ENCODE measurements around the gene GALNT7.
A peak's percentile ranks its signal among the peaks of the same experiment; 100 is the strongest.

GALNT7 gene

GRCh38 chr4:173151496-173151895 is 17.1 kb upstream of the GALNT7 start:
- Histone ChIP-seq H3K9ac (ENCODE audit: low read depth, low read length) (no peak overlapping the region), H3K4me1 (ENCODE audit: insufficient read depth, low read length) (no peaks in the 10 kb centered on the region), H3K9me3 (ENCODE audit: control insufficient read depth, insufficient read depth, low read length) (no peaks in the 10 kb centered on the region), H3K36me3 (ENCODE audit: insufficient read depth, low read length) (no peaks in the 10 kb centered on the region)

GRCh38 chr4:173152104-173152503 is 16.5 kb upstream of the GALNT7 start:
- Histone ChIP-seq H3K9ac (ENCODE audit: low read depth, low read length) (no peak overlapping the region), H3K36me3 (ENCODE audit: insufficient read depth, low read length) (no peaks in the 10 kb centered on the region), H3K9me3 (ENCODE audit: control insufficient read depth, insufficient read depth, low read length) (no peaks in the 10 kb centered on the region), H3K4me1 (ENCODE audit: insufficient read depth, low read length) (no peaks in the 10 kb centered on the region)

- Histone ChIP-seq H3K36me3 (ENCODE audit: insufficient read depth, low read length) (no peaks in the 10 kb centered on the region), H3K9me3 (ENCODE audit: control insufficient read depth, insufficient read depth, low read length) (no peaks in the 10 kb centered on the region), H3K9ac (ENCODE audit: low read depth, low read length) (no peak overlapping the region), H3K4me1 (ENCODE audit: insufficient read depth, low read length) (no peaks in the 10 kb centered on the region)
These were observed 15.2 kb upstream of the GALNT7 start for GRCh38 chr4:173153445-173153844.

GRCh38 chr4:173159791-173160190 is 8.8 kb upstream of the GALNT7 start:
- peaks cover 4% of the 10 kb centered on the region; the same call in 1 of the 2 replicates for H3K4me1 ChIP-seq (ENCODE audit: insufficient read depth, low read length)
- no peaks in the 10 kb centered on the region for H3K9me3 ChIP-seq (ENCODE audit: control insufficient read depth, insufficient read depth, low read length)
- no peaks in the 10 kb centered on the region for H3K36me3 ChIP-seq (ENCODE audit: insufficient read depth, low read length)
- H3K9ac ChIP-seq (ENCODE audit: low read depth, low read length), result no peak overlapping the region

GRCh38 chr4:173160871-173161270 is 7.7 kb upstream of the GALNT7 start:
- Histone ChIP-seq H3K9me3 (ENCODE audit: control insufficient read depth, insufficient read depth, low read length) (no peaks in the 10 kb centered on the region), H3K36me3 (ENCODE audit: insufficient read depth, low read length) (no peaks in the 10 kb centered on the region), H3K9ac (ENCODE audit: low read depth, low read length) (no peak overlapping the region), H3K4me1 (ENCODE audit: insufficient read depth, low read length) (peaks cover 4% of the 10 kb centered on the region; the same call in 1 of the 2 replicates)

- Histone ChIP-seq H3K36me3 (ENCODE audit: insufficient read depth, low read length) (no peaks in the 10 kb centered on the region), H3K9me3 (ENCODE audit: control insufficient read depth, insufficient read depth, low read length) (no peaks in the 10 kb centered on the region), H3K4me1 (ENCODE audit: insufficient read depth, low read length) (peaks cover 4% of the 10 kb centered on the region; the same call in 1 of the 2 replicates)
These were observed 7.3 kb upstream of the GALNT7 start for GRCh38 chr4:173161311-173161710.

GRCh38 chr4:173165706-173166105 is 2.9 kb upstream of the GALNT7 start:
- Histone ChIP-seq H3K9ac (ENCODE audit: low read depth, low read length) (no peak overlapping the region), H3K9me3 (ENCODE audit: control insufficient read depth, insufficient read depth, low read length) (no peaks in the 10 kb centered on the region), H3K36me3 (ENCODE audit: insufficient read depth, low read length) (no peaks in the 10 kb centered on the region), H3K4me1 (ENCODE audit: insufficient read depth, low read length) (peaks cover 3% of the 10 kb centered on the region; the same call in 1 of the 2 replicates)

More at GRCh38 chr4:173161311-173161710, 7.3 kb upstream of the GALNT7 start:
- no peak overlapping the region for H3K9ac ChIP-seq (ENCODE audit: low read depth, low read length)

- H3K4me1 ChIP-seq (ENCODE audit: insufficient read depth, low read length), result peaks cover 11% of the 10 kb centered on the region
- no peak overlapping the region for H3K9ac ChIP-seq (ENCODE audit: low read depth, low read length)
- no peaks in the 10 kb centered on the region for H3K9me3 ChIP-seq (ENCODE audit: control insufficient read depth, insufficient read depth, low read length)
- H3K36me3 ChIP-seq (ENCODE audit: insufficient read depth, low read length), result no peaks in the 10 kb centered on the region
These were observed 2.1 kb upstream of the GALNT7 start for GRCh38 chr4:173166491-173166890.

- Histone ChIP-seq H3K9ac (ENCODE audit: low read depth, low read length) (peak overlapping the region; percentile 58), H3K9me3 (ENCODE audit: control insufficient read depth, insufficient read depth, low read length) (no peaks in the 10 kb centered on the region), H3K36me3 (ENCODE audit: insufficient read depth, low read length) (no peaks in the 10 kb centered on the region), H3K4me1 (ENCODE audit: insufficient read depth, low read length) (peaks cover 24% of the 10 kb centered on the region)
These were observed 734 bp upstream of the GALNT7 start for GRCh38 chr4:173167758-173168395.

GRCh38 chr4:173169178-173169427 is 492 bp downstream of the GALNT7 start:
- H3K36me3 ChIP-seq (ENCODE audit: insufficient read depth, low read length), result no peaks in the 10 kb centered on the region
- H3K9me3 ChIP-seq (ENCODE audit: control insufficient read depth, insufficient read depth, low read length), result no peaks in the 10 kb centered on the region
- H3K4me1 ChIP-seq (ENCODE audit: insufficient read depth, low read length), result peaks cover 35% of the 10 kb centered on the region
- H3K9ac ChIP-seq (ENCODE audit: low read depth, low read length), result peak overlapping the region; percentile 58

GRCh38 chr4:173169428-173170181 is 994 bp downstream of the GALNT7 start:
- H3K4me1 ChIP-seq (ENCODE audit: insufficient read depth, low read length), result peaks cover 38% of the 10 kb centered on the region
- no peaks in the 10 kb centered on the region for H3K36me3 ChIP-seq (ENCODE audit: insufficient read depth, low read length)
- H3K9ac ChIP-seq (ENCODE audit: low read depth, low read length), result peak overlapping the region; percentile 58
- H3K9me3 ChIP-seq (ENCODE audit: control insufficient read depth, insufficient read depth, low read length), result no peaks in the 10 kb centered on the region

GRCh38 chr4:173170182-173170778 is 1.7 kb downstream of the GALNT7 start:
- peak overlapping the region; percentile 58 for H3K9ac ChIP-seq (ENCODE audit: low read depth, low read length)
- H3K36me3 ChIP-seq (ENCODE audit: insufficient read depth, low read length), result no peaks in the 10 kb centered on the region
- H3K4me1 ChIP-seq (ENCODE audit: insufficient read depth, low read length), result peaks cover 39% of the 10 kb centered on the region
- no peaks in the 10 kb centered on the region for H3K9me3 ChIP-seq (ENCODE audit: control insufficient read depth, insufficient read depth, low read length)

GRCh38 chr4:173171098-173171497 is 2.5 kb downstream of the GALNT7 start:
- Histone ChIP-seq H3K4me1 (ENCODE audit: insufficient read depth, low read length) (peaks cover 42% of the 10 kb centered on the region), H3K9me3 (ENCODE audit: control insufficient read depth, insufficient read depth, low read length) (no peaks in the 10 kb centered on the region), H3K36me3 (ENCODE audit: insufficient read depth, low read length) (no peaks in the 10 kb centered on the region), H3K9ac (ENCODE audit: low read depth, low read length) (no peak overlapping the region)

GRCh38 chr4:173171987-173172386 is 3.4 kb downstream of the GALNT7 start:
- H3K9ac ChIP-seq (ENCODE audit: low read depth, low read length), result no peak overlapping the region
- H3K4me1 ChIP-seq (ENCODE audit: insufficient read depth, low read length), result peaks cover 45% of the 10 kb centered on the region
- H3K9me3 ChIP-seq (ENCODE audit: control insufficient read depth, insufficient read depth, low read length), result no peaks in the 10 kb centered on the region
- no peaks in the 10 kb centered on the region for H3K36me3 ChIP-seq (ENCODE audit: insufficient read depth, low read length)

GRCh38 chr4:173174184-173174583 is 5.6 kb downstream of the GALNT7 start:
- Histone ChIP-seq H3K9ac (ENCODE audit: low read depth, low read length) (no peak overlapping the region), H3K36me3 (ENCODE audit: insufficient read depth, low read length) (no peaks in the 10 kb centered on the region), H3K4me1 (ENCODE audit: insufficient read depth, low read length) (peaks cover 51% of the 10 kb centered on the region), H3K9me3 (ENCODE audit: control insufficient read depth, insufficient read depth, low read length) (no peaks in the 10 kb centered on the region)

All from ES-I3 (cell line).